Measurements from ENCODE around the gene XYLT2.
A peak's percentile ranks its signal among the peaks of the same experiment; 100 is the strongest.

XYLT2 gene

DNA sequence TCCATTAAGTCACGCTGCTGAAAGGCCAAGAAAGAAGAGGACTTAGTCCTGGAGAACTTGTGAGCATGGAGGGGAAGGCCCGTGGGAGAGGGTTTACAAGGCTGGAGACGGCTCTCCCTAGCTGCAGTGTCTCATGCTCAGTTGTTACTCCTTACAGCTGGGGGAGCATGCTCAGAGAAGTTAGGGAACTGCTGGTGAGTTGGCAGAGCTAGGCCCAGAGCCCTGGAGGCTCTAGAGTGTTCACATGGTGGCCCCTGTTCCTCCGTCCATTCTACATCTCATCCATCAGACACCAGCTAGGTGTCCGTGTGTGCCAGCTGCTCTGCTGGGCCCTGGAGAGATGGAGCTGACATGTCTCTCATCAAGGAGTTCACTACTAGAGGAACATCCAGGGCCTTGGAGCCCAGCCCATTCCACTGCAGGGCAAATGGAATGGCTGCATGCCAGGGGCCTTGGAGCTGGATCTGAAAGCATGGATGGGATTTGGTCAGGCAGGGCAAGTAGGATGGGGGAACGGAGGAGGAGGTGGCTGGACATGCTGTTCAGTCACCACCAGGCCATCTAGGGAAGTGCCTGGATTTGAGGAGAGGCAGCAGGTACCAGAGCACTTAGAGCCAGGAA is 6.3 kb downstream of the XYLT2 start:
- DNase-seq = no peak

DNA sequence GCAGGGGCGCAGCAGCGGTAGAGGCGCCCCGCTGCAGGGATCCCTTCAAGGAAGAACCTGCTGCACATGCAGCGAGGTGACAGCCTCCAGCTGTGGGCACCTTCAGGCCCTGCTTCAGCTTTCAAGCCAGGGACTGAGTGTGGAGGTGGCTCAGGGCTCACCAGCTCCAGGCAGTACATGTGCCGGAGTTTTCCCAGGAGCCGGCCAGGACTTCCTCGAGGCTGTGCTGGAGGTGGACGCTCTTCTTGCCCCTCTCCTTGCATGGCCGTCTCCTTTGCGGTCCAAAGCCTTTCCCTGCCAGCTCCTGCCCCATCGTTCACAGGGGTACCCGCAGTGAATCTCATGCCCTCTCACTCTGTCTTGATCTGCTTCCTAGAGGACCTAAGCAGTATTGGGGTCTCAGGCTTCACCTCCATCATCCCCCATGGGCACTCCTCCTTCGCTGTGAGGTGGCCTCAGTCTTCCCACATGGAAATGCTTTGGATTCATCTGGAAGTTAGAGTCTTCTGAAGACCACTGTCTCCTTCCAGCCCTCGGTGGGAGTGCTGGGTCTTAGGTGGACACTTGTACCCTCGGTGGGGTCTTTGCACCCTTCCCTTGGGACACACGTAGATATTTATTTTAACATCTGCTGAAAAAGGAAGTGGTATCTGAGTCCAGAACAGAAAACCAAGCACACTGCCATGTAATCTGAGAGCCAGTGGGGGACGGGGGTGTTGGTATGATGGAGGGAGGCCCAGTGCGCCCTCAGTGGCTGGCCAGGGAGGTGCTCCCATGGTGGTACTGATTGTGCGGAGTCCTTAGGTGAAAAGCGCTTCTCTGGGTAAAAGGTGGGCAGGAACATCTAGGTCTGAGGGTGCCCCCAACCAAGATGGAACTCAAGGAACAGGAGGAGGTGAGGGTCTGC is 7.0 kb downstream of the XYLT2 start:
- no peak for DNase-seq

DNA sequence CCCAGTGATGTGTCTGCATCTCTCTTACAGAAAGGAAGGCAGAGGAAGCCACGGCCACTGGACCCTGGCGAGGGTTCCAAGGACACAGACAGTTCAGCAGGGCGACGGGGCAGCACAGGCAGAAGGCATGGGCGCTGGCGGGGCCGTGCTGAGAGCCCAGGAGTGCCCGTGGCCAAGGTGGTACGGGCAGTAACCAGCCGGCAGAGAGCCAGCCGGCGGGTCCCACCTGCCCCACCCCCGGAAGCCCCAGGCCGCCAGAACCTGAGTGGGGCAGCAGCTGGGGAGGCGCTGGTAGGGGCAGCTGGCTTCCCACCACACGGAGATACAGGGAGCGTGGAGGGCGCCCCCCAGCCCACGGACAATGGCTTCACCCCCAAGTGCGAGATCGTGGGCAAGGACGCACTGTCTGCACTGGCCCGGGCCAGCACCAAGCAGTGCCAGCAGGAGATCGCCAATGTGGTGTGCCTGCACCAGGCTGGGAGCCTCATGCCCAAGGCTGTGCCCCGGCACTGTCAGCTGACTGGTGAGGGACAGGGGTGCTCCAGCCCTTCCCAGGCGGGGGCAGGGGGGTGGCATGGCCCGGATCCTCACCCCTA is 7.8 kb downstream of the XYLT2 start:
- DNase-seq = no peak

DNA sequence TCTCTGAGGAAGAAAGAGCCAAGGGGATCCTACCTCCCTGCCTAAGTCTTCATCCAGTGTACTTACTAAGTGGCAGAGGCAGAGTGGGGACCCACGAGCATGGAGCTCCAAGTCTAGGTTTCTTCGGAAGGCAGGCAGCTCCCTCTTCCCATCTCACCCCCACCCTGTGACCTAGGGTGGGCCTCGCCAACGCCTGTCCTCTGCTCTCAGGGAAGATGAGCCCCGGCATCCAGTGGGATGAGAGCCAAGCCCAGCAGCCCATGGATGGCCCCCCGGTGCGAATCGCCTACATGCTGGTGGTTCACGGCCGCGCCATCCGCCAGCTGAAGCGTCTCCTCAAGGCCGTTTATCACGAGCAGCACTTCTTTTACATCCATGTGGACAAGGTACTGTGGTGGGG is 8.3 kb downstream of the XYLT2 start:
- DNase-seq = no peak

DNA sequence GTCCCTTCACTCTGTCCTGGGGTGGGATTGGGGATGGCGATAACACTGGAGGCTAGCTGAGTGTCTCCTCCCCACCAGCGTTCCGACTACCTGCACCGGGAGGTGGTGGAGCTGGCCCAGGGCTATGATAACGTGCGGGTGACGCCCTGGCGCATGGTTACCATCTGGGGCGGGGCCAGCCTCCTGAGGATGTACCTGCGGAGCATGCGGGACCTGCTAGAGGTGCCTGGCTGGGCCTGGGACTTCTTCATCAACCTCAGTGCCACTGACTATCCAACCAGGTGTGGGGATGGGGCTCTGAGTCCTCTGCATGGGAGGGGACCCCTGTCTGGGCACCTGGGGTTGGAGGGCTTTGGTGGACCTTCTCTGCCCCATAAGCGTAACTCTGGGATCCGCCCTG is 8.8 kb downstream of the XYLT2 start:
- DNase-seq = no peak

DNA sequence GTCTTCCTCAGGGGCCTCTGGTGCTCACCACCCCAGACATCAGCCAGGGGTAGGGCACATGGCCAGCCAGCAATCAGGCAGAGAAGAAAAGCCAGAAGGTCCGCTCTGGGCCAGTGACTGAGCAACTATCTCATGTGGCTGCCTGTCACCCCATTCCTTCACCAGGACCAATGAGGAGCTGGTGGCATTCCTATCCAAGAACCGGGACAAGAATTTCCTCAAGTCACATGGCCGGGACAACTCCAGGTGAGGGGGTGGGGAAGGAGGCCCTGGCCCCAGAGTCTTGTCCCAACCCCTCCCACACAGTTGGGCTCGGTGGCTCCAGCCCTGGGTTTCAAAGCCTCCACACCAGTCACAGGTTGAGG is 9.4 kb downstream of the XYLT2 start:
- DNase-seq = no peak

DNA sequence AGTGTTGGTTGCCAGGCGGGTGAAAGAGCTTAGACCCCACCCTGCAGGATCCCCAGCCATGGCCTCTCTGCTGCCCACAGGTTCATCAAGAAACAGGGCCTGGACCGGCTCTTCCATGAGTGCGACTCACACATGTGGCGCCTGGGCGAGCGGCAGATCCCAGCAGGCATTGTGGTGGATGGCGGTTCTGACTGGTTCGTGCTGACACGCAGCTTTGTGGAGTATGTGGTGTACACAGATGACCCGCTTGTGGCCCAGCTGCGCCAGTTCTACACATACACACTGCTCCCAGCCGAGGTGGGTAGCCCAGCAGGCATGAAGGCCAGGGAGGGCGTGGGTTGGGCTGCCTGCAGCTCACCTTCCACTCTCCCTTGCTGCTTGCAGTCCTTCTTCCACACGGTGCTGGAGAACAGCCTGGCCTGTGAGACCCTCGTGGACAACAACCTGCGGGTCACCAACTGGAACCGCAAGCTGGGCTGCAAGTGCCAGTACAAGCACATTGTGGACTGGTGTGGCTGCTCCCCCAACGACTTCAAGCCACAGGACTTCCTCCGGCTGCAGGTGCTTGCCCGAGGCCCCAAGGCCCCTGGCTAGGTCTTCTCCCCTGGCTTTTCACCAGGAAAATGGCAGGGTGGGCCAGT is 9.9 kb downstream of the XYLT2 start:
- no peak for DNase-seq

DNA sequence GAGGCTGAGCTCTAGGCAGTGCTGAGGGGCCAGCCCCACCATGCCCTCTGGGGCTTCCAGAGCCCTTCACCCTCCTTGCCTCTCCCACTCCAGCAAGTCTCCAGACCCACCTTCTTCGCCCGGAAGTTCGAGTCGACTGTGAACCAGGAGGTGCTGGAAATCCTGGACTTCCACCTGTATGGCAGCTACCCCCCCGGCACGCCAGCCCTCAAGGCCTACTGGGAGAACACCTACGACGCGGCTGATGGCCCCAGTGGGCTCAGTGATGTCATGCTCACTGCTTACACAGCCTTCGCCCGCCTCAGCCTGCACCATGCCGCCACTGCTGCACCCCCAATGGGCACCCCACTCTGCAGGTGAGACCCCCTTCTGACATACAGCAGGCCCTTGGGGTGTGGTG is 10.5 kb downstream of the XYLT2 start:
- no peak for DNase-seq

DNA sequence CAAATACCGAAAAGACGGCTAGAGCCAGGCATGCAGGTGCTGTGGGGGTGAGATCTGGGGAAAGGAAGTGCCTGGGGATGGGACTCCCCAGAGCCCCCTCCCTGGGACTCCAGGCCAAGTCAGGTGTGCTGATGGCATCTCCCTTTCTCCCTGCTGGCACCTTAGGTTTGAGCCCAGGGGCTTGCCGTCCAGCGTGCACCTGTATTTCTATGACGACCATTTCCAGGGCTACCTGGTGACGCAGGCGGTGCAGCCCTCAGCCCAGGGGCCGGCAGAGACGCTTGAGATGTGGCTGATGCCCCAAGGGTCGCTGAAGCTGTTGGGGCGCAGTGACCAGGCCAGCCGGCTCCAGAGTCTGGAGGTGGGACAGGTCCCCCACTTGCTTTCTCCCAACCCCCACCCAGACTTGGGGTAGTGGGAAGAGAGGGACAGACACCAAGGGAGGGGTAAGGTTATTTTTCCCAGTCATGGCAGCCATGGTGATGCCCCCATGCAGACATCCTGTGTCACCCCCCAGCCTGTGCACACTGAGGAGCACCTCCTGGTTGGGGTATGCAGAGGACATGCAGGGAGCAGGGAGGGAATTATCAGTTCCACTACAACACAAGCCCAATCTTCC is 11.1 kb downstream of the XYLT2 start:
- DNase-seq = no peak

DNA sequence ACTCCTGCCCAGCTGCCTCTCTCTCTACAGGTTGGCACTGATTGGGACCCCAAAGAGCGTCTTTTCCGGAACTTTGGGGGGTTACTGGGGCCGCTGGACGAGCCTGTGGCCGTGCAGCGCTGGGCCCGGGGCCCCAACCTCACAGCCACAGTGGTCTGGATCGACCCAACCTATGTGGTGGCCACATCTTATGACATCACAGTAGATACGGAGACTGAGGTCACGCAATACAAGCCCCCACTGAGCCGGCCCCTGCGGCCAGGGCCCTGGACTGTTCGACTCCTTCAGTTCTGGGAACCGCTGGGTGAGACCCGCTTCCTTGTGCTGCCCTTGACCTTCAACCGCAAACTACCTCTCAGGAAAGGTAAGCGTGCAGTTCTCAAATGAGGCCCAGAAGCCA is 12.3 kb downstream of the XYLT2 start:
- no peak for DNase-seq

DNA sequence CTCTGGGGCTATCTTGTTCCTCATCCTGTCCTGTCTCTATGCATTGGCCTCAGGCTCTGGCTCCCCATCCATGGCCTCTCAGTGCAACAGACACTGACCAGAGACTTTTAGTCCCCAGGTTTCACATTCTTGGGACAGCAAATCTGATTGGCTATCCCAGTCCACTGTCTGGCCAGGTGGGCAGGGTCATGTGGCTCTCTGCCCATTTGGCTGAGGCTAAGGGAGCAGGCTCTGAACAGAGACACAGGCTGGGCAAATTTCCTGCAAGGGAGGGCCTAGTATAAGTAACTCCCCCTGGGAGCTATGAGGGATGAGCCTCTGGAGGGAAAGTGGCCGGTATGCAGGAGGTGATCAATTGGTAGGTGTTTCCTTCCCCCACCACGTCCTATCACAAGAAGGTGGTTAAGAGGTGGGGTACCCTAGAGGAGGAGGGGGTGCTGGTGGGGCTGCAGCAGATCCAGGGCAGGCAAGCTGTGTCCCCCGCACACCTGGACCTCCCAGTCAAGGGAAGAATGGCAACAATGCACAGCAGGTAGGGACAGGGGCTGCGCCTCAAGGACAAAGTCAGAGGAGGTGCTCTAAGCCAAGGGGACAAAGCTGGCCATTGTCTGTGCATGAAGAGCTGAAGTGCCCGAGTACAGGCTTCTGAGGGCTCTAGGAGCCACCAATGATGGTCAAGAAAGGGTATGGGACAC is 13.2 kb downstream of the XYLT2 start:
- DNase-seq = no peak

DNA sequence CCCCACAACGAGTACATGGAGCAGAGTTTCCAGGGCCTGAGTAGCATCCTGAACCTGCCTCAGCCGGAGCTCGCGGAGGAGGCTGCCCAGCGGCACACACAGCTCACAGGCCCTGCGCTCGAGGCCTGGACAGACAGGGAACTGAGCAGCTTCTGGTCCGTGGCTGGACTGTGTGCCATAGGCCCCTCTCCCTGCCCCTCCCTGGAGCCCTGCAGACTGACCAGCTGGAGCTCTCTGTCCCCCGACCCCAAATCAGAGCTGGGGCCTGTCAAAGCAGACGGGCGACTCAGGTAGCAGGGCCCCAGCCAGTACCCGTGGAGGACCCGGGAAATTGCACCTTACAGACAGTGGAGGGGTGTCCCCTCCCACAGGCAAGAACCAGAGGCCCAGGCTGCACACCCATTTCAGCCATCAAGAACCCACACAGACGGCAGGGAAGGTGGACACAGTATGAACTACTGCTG is 14.1 kb downstream of the XYLT2 start:
- no peak for DNase-seq

DNA sequence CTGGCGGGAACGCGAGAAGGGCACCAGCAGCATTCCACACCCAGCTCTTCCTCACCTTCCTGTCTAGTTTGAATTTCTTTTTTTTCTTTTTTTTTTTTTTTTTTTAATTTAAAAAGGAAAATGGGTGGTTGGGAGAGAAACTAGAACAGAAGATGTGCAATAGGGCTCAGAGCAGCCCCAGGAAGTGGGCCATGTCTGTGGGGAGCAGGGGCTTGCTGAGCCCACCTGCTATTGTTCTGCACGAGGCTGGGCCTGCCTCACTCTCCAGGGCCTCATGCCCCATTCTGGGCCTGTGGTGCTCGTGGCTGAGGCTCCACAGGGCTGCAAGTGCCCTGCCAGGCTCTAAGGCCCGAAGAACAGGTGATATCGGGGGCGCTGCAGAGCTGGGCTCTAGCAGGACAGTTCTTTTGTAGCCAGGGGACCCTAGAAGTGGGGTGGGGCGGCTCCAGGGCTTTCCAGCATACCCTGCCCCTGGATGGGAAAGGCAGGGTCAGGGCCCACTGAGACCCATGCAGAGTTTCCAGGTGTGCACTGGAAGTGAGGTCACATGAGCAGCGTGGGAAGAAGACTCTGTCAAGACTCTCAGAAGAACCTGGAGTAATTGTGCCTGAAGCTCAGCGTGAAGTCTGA is 14.7 kb downstream of the XYLT2 start:
- DNase-seq = no peak

DNA sequence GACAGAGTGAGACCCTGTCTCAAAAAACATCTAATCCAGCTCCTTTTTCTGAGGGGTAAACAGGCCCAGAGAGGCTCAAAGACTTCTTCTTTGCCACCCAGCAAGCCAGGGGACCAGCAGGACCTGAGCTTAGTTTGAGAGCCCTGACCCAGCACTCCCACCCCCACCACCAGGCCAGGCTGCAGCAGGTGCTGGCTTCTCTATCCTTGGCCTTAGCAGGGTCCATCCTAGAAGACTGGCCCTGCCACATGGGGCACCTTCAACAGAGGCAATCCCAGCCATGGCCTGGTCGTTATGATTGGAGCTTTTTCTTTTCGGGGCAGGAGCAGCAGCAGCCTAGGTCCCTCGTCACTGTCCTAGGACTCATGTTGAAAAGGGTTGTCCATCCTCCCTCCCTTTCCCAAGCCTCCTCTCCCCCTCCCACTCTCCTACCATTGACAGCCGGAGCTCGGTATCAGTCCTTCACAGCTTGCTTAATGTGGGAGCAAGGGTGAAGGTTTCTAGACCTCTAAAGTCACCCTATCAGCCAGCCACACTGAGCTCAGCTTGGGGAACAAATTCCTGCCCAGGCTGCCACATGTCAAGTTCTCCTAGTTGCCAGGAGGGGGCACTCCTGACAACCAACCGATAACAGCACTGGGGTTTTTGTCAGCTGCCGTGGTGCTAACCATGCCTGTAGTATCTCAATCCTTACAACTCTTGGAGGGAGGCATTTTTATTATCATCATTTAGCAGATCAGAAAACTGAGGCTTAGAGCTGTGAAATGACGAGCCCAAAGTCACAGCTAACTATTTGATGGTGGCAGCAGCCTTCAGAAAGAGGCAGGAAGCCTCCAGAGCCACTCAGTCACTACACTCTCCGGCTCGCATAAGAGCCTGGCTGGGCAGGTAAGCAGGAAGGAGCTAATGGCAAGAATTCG is 15.9 kb downstream of the XYLT2 start:
- peak; percentile 25 for DNase-seq

DNA sequence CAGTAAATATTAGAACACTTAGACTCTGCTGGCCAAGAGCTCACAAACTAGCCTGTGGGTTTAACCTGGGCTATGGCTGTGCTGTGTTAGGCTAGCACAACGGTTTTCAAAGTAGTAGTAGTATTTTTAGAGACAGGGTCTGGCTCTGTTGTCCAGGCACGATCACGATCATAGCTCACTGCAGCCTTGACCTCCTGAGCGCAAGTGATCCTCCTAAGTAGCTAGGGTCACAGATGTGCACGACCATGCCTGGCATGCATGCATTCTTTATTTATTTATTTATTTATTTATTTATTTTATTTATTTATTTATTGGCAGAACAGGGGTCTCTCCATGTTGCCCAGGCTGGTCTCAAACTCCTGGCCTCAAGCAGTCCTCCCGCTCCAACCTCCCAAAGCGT is 16.7 kb downstream of the XYLT2 start:
- no peak for DNase-seq

DNA sequence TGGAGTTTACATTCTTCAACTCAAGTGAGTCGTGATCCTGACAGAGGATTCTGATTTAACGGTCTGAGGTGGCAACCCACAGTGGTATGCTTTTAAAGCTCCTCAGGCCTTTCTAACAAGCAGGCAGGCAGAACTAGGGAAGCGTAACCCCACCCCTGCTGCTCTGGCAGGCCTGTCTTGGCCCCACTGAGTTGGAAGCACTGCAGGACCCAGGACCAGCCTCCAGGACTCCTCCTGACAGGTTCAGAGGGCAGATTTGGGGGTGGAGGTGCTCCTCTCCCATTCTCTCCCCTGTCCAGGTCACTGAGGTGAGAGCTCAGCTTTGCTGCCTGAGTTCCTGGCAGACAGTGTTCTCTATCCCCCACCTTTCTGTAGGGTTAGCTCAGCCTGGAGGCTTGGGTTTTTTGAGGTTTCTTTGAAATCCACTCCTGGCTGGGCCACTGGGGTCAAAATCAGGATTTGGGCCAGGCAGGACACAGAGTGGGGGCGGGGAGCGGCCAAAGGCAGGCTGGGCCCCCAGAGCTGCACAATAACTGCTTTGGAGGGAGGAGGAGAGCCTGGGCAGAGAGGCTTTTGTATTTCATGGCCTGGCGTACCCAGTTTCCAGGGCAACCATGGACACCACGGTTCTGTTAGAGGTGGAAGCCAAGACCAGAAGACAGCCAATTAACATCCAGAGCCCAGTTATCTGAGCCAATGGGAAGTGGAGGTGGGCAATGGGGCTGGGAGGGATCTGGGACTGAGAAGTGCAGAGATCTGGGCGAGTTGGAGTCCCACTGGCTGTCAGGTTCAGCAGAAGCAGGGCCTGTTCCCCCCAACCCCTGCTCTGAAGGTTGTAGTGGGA is 17.5 kb downstream of the XYLT2 start:
- peak; percentile 85 for DNase-seq

DNA sequence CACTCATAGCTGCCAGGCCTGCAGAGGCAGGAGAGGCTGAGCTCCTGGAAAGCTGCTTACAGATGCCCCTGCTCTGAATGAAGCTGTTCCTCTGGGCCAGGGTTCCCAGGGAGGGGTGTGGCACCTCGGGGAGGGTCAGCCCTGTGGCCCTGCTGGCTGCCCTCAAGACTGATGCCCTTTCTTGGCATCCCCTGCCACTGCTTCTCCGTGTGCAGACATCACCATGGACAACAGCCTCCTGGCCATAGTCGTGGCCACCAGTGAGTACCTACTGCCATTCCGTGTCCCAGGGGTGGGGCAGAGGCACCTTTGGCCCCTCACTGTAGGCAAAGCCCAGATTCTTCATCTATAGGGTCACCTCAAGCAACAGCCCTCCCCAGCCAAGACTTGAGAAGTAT is 18.1 kb downstream of the XYLT2 start:
- no peak for DNase-seq

DNA sequence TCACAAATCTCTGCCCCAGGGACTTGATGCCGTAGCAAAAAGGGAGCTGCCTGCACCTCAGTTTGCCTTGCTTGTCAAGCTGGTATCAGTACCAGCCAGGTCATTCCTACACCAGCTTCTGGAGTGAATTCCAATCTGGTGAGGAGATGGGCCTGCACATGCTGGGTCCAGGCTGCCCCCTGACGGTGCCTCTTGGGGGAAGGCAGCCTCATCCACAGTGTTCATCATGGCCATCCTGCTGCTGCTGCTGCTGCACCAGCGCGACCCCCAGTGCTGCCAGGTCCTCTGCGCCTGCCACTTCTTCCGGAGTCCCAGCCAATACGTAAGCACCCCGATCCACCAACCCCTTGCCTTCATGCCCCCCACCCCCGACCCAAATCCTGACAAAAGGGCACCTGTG is 18.8 kb downstream of the XYLT2 start:
- no peak for DNase-seq

DNA sequence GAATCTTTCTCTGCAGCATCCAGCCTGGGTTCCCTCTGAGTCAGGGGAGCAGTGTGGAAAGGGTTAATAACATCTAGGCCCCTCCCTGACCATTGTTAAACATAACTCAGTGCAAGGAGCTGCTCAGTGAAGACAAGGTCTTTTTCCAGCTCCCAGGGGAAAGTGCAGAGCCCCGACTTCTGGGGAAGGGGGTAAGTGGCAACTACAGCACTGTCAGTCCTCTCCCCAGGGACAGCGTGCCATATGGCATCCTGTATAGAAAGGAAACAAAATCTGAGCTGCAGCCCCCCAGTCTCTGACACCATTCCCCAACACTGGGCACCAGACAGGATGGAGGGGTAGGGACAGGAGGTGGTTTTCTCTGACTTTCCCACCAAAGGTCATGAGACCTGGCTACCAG is 19.2 kb downstream of the XYLT2 start:
- DNase-seq = no peak

Data from NCI-H2227 treated with DMSO at 0.1 percent for 48 hours (cell line).